ENCODE data around the gene KNTC1.

Gene KNTC1

DNA sequence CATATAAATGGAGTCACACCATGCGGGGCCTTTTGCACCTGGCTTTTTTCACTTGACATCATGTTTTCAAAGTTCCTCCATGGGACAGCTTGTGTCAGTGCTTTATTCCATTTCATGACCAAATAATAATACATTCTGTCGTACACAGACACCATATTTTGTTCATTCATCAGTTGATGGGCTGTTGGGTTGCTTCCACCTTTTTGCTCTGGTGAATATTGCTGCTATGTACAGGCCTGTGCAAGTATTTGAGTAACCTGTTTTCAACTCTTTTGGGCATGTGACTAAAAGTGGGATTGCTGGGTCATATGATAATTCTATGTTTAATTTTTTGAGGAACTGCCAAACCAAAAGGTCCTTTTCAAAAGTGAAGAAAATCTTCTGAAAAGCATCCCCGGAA is 129.2 kb downstream of the KNTC1 start:
- DNase-seq: no peak

DNA sequence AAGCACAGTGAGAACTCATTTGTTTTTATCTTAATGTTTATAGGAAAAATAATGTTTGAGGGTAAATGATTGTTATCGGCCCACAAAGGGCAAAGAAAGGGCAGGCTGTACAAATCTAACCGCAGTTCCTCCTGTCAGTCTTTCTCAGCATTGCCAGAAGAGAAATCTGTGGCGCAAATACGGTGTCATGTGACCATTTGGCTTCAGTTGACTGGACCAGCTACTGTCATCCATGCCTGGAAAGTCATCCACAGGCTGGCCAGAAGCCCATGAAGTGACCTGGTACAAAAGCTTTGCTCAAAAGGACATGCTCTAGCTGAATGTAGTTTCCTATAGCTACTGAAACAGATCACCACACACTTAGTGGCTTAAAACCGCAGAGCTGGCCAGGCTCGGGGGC is 132.5 kb downstream of the KNTC1 start:
- no peak for DNase-seq

DNA sequence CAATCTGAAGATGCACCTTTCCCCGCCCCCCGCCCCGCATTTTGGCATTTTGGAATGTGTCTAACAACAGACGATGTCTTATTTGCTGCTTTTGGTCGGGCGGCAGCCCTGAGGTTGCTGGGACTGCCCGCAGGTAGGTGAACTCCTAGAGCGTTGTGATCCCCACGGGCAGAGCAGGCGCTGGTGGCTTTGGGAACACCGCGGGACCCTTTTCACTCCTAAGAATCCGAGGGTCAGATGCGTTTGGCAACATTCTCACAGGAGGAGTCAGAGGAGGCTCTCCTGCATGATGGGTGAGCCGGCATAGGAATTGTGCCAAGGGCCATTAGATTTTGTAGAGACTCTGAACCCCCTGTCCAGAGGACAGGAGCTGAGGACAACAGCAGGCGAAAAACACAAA is 134.2 kb downstream of the KNTC1 start:
- no peak for DNase-seq

DNA sequence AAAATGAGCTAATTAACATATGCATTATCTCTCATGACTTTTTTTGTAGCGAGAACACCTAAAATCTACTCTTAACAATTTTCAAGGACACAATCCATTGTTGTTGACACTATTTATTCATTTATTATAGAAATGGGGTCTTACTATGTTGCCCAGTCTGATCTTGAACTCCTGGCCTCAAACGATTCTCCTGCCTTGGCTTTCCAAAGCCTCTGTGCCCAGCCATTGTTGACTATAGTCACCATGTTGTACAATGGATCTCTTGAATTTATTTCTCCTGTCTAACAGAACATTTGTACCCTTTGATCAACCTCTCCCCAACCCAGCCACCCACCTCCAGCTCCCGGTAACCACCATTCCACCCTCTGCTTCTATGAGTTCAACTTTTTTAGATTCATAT is 134.9 kb downstream of the KNTC1 start:
- DNase-seq: no peak

DNA sequence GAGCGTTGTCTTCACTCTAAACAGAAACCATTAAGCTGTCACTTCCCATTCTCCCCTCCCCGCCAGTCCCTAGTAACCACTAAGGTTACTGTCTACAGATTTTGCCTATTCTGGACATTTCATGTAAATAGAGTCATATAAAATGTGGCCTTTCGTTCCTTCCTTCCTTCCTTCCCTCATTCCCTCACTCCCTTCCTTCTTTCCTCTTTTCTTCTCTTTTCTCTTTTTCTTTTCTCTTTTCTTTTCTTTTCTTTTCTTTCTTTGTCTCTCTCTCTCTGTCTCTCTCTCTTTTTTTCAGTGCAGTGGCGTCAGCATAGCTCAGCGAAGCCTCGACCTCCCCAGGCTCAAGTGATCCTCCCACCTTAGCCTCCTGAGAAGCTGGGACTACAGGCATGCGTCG is 138.3 kb downstream of the KNTC1 start:
- no peak for DNase-seq

DNA sequence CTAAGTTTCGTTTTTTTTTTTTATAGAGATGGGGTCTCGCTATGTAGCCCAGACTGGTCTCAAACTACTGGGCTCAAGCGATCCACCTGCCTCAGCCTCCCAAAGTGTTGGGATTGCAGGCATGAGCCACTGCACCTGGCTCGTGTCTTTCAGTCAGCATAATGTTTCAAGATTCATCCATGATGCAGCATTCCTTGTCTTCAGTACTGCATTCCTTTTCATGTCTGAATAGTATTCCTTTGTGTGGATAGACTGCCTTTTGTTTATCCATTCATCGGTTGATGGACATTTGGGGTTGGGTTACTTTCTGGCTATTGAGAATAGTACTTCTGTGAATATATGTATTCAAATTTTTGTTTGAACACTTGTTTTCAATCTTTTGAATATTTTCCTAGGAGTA is 138.7 kb downstream of the KNTC1 start:
- no peak for DNase-seq

DNA sequence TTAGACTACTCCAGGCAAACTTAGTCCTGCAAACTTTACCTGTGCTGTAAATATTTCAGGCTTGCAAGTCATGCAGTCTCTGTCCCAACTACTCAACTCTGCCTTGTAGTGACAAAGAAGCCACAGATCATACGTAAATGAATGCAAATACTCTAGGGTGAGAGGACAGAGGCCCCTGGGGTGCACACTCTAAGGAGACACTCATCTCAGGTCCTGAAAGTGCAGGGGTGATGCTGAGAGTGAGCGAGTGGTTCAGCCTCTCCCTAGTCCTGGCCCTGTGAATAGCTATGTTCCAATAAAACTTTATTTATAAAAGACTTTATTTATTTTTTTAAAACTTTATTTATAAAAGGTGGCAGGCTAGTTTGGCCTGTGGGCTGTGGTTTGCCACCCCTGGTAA is 141.2 kb downstream of the KNTC1 start:
- no peak for DNase-seq

DNA sequence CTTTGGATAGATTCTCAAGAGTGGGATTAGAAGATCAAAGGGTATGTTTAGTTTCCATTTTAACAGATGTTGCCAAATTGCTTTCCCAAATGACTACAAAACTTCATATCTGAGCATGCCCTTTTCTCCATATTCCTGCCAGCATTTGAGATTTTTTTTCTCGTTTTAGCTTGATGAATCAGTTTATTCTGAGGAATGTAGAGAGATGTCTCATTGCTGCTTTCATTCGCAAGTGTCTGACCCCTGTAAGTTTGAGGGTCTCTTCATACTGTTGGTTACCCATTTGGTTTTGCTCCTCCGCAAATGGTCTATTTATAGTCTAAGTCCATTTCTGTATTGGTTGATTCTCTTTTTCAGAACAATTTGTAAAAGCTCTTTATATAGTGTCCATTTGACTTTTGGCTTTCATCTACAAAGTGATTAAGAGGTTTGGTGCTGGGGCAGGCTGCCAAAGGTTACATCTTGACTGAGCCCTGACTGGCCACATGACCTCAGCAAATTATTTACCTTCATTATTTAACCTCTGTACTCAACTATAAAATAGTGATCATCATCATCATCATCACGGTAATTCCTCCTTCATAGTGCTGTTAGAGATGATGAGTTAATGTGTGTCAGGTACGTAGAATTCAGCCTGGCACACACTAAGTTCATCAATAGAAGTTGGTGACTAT is 142.5 kb downstream of the KNTC1 start:
- no peak for DNase-seq

DNA sequence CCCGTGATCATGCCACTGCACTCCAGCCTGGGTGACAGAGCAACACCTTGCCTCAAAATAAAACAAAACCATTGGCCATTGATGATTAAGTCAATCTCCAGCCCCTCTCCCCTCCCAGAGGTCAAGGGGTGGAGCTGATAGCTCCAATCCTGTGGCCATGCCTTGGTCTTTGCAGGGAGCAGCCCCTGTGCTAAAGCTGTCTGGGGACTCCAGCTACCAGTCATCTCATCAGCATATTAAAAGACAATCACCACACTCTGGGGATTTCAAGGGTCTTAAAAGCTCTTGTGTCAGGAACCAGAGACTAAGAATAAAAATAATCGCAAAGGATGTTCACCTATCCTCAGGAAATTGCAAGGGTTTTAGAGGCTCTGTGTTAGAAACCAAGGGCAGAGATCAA is 145.5 kb downstream of the KNTC1 start:
- DNase-seq: no peak

Data from CD4-positive, alpha-beta T cell treated with Interleukin-12 subunit alpha and Interleukin-12 subunit beta, for 1 hour (primary cell).